Raji (cell line): ENCODE results near the gene RNF6.

Experiments
- POLR2A ChIP-seq: IDR thresholded peaks from 2 replicates; pipeline ENCODE4 v1.6.1; 2011; ENCODE audit warnings: low read depth, low read length, control low read depth; ENCODE audit not compliant: insufficient read depth

RNF6 gene

DNA sequence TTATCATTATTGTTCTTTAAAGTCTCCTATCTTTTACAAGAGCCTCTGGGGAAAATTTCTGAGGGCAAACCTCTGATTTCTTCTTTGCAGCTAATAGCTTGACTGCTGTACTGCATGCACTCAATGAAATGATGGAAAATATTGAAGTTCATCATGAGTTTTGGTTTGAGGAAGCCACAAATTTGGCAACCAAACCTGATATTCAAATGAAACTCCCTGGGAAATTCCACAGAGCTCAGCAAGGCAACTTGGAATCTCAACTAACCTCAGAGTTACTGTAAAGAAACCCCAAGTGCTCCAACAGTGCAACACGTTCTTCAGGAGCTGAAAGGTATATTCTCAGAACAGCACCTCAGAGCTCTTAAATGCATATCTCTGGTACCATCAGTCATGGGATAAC, 14.2 kb upstream of the RNF6 start:
- no peak for TF ChIP-seq POLR2A

DNA sequence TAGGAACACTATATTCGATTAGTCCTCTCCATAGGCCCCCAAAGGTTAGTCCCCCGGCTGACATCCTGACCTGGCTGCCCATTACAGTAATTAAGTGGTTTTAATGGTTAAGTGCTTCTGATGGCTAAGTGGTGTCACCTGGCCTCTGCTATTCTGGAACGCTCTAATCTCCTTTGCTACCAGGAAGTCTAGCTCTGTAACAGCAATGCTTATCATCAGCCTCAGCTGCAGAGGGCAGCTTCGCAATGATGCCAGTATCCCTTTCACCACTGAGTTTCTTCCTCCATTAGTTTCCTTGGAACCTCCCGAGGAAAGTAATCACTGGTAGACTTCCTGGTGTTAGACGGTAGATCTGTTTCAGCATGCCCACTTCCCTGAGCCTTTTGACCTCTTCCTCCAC, 8.6 kb upstream of the RNF6 start:
- no peak for TF ChIP-seq POLR2A

DNA sequence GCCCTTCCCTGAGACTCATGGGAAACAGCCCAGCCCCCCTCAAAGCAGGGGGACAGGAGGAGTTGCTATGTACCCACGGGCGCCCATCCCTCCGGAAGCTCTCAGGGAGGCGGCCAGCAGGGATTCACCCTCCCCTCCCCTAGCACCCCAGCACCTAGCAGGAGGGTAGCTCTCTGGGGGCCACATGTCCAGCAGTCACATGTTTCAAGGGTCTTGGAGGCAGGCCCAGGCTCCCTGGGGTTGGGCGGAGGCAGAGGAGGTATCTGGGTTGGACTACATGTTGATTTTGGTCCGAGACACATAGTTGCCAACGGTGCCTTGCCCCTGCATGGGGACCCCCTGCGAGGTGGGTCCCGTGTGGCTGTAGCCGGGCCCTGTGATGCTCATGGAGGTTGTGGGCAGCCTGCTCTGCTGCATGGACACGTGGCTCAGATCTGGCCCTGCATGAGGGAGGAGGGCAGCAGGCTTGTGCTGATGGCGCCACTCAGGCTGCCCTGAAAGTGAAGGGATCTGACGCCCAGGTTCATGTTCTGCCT, 7.0 kb upstream of the RNF6 start:
- TF ChIP-seq POLR2A: no peak

DNA sequence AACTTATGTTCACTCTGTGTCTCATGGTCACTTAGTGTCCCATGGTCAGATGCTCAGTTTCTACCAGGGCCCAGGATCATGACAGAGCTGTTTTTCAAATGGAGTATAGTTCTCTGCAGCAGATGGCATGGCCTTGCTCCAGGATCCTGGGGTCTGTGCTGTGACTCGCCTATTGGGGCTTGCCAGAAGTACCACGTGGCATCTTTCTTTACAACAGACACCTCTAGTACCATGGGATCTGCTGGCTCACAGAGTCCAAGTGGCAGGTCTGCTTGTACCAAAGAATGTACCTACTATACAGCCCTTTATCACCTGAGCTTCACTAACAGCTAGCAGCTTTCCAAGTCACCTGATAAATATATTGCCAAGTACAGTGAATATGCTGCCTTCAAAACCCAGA, 6.0 kb upstream of the RNF6 start:
- no peak for TF ChIP-seq POLR2A

DNA sequence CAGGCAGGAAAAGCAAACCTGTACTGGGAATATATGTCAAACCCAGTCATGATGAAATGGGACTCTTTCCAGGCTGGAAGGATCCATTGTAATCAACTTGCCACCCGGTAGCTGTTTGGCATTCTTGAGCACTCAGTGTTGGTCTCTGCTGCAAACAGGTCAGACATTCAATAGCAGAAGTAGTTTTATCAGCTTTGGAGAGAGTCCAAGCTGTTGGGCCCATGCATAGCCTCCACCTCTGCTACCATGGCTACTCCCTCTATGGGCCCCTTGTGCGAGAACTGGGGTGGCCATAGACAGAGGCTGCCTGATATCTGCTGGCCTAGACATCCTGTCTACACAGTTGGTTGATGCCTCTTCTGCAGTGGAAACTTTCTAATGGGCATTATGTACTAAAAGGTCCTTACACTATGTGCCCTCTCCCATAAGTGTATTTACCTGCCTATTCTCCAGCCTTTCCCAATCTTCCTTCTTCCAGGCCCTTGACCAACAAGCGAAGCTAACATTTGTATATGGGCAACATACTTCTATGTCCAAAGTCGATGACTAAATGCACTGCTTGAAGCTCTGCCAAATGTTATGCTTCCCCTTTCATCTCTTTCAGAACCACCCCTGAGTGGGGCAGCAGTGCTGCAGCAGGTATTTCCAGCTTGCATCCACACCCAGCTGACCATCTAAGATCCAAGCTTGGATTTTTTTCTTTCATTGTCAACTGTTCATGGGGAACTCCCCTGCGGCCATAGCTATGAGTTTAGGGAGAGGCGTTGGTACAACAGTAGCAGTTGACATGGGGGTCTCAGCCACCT, 5.3 kb upstream of the RNF6 start:
- TF ChIP-seq POLR2A: no peak

DNA sequence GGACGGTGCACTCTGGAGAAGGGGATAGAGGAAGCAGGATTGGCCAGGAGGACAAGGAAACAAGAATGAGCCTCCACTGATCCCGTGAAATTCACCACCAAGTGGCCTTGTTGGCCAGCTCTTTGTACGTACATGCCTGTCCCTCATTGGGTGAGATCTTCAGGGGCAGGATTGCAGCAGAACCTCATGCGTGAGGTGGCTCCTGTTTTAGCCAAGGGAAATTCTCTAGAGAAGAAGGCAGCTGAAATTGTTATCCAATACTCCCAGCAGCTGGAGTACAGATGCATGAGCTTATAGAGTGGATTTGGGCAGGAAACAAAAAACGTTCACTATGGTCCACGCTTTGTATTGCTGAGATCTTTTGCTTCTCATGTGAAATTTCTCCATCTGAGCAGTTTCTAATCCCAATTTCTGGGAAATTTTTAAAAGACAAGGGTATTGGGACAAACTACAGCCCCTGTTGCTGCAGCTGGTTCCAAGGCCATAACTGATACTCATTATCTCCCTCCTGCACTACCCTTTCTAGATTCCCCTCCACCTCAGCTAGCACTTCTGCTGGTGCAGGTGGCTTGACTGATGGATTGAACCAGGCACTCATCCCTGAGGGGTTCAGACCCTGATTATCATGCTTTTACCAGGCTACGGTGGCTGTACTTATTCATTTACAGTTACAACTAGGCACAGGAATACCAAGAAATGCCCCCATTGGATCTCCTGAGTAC, 3.9 kb upstream of the RNF6 start:
- no peak for TF ChIP-seq POLR2A

DNA sequence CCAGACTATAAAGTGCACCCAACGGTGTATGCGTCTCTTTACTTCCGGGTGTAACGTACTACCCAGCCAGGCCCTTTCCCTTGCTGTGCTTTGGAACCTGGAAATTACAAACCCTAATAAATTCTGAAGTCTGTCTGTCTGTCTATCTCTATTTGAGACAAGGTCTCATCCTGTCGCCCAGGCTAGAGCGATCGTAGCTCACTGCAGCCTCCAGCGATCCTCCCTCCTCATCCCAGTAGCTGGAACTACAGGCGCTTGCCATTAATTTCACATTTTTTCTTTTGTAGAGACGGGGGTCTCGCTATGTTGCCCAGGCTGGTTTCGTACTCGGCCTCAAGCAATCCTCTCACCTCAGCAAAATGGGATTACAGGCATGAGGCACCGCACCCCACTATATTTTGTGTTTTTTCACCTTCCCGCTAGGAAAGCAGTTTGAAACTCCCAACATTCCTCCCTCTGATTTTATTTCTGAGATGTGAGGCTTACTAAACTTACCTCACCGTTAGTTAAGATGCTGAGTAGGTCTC, 469 bp upstream of the RNF6 start:
- TF ChIP-seq POLR2A: no peak

DNA sequence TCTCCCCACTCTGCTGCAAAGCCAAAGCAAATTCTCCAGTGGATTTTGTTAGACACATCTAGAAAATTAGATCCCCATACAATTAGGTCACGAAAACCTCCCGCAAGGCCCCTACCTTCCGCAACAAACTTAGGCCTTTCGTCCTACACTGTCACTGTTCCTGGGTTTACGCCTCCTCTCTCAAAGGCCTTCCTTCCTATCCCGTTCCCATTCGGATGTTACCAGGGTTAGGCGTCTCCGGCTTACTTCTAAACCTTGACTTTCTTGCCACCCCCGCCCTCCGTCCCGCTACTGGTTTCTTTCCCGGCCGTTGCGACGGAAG, 754 bp downstream of the RNF6 start:
- no peak for TF ChIP-seq POLR2A

DNA sequence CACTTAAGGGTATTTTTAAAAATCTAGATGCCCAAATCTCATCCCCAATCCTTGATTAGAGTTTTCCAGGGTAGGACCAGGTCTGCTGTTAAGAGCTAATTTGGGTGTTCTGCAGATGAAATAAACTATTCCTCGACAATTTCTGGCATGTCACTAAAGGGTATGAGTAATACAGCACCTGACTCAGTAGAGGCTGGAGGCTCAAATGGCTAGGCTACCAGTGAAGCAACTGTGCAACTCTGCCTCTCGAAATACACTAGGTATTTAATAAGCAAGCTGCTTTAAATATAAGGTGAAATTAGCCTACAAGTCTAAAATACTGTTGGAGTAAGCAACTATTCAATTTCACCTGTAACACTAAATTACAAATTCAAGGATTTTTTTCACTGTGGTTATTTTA, 1.5 kb downstream of the RNF6 start:
- TF ChIP-seq POLR2A: no peak

DNA sequence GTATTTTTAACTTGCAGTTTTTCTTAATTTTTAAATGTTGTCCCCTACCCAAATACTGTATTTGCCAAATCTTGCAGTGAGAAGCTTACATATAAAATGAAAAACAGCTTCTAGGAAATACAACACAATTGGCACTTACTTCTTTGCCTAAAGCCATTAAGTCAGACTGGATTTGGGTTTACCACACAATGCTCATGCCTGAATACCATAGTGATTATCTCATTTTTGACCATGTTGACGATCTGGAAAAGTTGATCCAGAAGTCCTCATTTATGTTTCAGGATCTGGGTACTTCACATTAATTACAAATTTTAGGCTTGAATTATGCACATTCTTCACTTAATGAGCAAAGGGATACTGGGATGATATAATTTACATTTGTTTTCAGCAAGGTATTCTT, 2.4 kb downstream of the RNF6 start:
- no peak for TF ChIP-seq POLR2A

DNA sequence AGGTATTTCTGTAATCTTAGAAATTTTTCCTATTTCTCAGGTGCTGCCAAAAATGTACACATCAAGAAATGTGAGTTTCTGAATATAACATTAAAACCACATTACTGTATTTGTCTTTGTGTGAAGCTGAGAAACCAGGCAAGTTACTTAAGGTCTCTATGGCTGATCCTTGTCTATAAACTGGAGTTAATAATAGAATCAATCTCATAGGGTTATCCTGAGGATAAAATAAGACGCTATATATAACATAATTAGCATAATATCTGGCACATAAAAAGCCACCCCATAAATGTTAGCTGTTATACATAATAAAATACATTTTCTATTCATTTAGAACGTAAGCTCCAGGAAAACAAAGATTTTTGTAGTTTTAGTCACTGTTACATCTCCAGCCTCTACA, 6.1 kb downstream of the RNF6 start:
- no peak for TF ChIP-seq POLR2A

DNA sequence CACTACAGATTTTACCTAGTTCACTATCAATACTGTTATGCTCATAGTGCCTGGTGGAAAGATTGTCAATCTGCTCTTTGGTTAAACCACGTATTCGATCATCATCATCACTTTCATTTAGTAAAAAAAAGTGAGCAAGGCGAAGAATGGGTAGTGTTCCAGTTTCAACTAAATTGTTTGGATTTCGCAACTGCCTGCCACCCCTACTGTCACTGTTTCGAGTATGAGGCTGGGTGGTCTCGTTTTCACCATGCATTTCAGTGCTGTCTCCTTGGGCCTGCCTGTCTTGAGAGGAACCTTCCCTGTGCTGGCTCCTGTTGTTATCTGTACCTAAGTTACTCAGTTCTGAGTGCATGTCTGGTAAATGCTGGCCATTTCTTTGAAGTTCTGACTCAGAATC, 8.1 kb downstream of the RNF6 start:
- no peak for TF ChIP-seq POLR2A

DNA sequence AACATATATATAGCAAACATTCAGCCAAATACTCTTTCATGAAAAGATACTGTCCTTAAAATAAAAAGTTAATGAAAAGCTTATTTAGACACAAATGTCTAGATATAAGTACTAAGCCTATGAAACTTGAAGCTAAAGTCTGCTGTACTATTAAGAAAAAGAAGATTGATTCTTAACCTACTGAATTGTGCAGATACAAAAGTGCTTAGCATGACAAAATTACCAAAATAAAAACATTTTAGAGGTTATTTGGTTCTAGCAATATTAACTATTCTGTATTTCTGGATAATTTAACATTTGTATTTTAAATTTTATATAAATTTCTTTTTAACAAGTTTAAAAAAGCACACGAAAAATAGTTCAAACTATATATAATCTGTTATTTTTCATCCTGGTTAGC, 8.8 kb downstream of the RNF6 start:
- TF ChIP-seq POLR2A: no peak

DNA sequence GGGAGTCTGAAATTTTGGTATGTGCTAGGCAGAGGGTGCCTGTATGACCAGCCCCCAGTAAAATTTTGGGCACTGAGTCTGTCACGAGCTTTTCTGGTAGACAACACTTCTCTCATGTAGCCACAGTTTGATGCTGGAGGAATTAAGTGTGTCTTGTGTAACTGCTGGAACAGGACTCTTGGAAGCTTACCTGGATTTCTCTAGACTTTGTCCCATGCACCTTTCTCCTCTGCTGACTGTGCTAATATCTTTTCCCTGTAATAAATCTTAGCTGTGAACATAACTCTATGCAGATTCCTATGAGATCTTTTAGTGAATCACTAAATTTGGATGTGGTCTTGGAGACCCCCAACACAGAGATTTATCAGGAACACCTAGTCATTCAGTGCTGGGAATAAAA, 13.8 kb downstream of the RNF6 start:
- TF ChIP-seq POLR2A: no peak

DNA sequence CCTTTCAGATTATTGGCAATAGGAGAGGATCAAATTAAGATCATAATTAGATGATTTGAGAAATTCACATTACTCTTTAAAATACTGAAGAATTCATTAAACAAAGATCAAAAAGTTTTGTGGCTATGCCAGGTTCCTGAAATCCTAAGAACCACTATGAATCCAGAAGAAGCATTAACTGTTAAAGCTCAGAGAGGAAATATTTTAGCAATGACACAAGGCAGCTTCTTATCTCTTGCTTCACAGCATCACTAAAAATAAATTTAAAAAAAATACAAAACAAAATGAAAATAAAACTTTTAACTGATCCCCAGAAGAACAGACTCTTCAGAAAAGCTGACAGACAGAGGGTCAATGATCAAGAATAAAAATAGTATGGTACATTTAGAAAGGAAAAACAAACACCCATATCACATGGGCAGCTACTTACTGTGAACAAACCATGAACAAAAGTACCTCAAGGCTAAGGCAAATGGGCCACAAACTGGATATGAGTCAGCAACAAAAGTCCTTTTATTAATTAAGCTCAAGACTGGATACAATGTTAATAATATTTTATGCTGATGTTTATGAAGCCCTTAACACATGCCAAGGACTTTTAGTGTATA, 19.6 kb downstream of the RNF6 start:
- no peak for TF ChIP-seq POLR2A

DNA sequence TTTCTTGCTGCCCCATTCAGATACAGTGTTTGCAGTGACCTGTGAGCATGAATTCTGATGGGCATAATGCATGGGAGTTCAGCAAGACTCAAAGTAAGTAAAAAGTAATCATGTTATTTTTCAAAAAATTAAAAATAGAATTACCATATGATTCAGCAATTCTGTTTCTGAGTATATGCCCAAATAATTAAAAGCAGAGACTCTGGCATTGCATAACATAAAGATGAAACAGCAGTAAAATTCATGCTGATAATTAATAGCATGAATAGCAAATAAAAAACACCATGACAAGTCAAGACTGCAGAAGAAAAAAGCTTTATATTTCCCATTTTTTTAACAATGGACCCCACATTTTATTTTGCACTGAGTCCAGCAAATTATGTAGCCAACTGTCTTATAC, 21.3 kb downstream of the RNF6 start:
- no peak for TF ChIP-seq POLR2A

DNA sequence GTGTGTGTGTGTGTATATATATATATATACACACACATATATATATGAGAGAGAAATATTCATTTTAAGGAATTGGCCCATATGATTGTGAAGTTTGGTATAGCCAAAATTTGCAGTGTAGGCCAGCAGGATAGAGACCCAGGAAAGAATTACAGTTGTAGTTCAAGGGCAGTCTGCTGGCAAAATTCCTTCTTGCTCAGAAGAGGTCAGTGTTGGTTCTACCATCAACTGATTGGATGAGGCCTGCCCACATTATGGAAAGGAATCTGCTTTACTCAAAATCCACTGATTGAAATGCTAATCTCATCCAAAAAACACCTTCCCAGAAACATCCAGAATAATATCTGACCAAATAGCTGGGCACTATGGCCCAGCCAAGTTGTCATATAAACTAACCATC, 24.0 kb downstream of the RNF6 start:
- TF ChIP-seq POLR2A: no peak

DNA sequence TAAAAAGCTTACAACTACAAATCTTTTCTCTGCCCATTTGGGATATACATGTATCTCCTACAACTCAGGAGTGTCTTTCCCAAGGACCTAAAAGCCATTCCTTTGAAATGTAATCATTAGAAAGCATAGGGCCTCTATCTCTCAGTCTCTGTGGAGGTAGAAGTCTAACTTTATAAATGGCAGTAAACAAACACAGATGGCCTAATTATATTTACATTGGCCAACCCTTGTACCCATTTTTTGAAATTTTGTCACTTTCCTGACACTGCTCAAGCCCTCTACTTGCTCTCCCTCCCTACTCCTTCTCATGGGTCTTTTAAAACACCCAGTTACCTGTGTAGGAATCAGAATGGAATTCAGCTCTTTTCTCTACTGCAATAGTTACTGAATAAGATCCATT, 24.8 kb downstream of the RNF6 start:
- TF ChIP-seq POLR2A: no peak
